Myocyte (in vitro differentiated cells): ENCODE results near the gene IGSF6. TPM values are rescaled to one million over a fixed set of nuclear protein-coding genes. Genes with fewer than 3 reads are reported as not detected.
A peak's percentile ranks its signal among the peaks of the same experiment; 100 is the strongest.
"Not testable (repeated sequence)": the region's sequence is repeated elsewhere in the genome, so short reads cannot be mapped to it uniquely, and the experiment has no call there.

Source experiments
- DNase-seq: peaks from one replicate; pipeline ENCODE4 v3.0.0-alpha.2; 2012; ENCODE audit warnings: low read depth
- polyA plus RNA-seq: library from polyadenylated mRNA; unstranded; fragments of >200 nt; gene quantifications from one replicate; pipeline ENCODE4 v1.2.1, GENCODE V29; 2012; ENCODE audit warnings: missing spikeins
- total RNA-seq: library from RNA; depleted of rRNA; stranded (reverse); fragments of >200 nt; gene quantifications from 2 replicates; pipeline ENCODE4 v1.2.3, GENCODE V29; 2014

IGSF6 gene
- not detected in 2 replicates for total RNA-seq
- polyA plus RNA-seq = 0.42 TPM

- DNase-seq = no peak
Observed at GRCh38 chr16:21652453-21652852, at the start of gene IGSF6. Gene IGSF6 (minus strand): TSS chr16:21652608. CDS start chr16:21652598, 10 bp downstream.

- no peak for DNase-seq
Observed at GRCh38 chr16:21701271-21701670, 48.9 kb upstream of the IGSF6 start.

GRCh38 chr16:21698169-21699032 lies 46.0 kb upstream of the IGSF6 start:
- no peak for DNase-seq

GRCh38 chr16:21697032-21697431 lies 44.6 kb upstream of the IGSF6 start:
- DNase-seq = no peak

- no peak for DNase-seq
Observed at GRCh38 chr16:21694609-21695008, 42.2 kb upstream of the IGSF6 start.

- DNase-seq = not testable (repeated sequence)
Observed at GRCh38 chr16:21690967-21691366, 38.6 kb upstream of the IGSF6 start.

GRCh38 chr16:21689107-21689506 lies 36.7 kb upstream of the IGSF6 start:
- DNase-seq = no peak

GRCh38 chr16:21685034-21685455 lies 32.6 kb upstream of the IGSF6 start:
- no peak for DNase-seq

- DNase-seq = peak; percentile 12
Observed at GRCh38 chr16:21684199-21684598, 31.8 kb upstream of the IGSF6 start.

GRCh38 chr16:21683184-21683583 lies 30.8 kb upstream of the IGSF6 start:
- no peak for DNase-seq

- not testable (repeated sequence) for DNase-seq
Observed at GRCh38 chr16:21680714-21681113, 28.3 kb upstream of the IGSF6 start.

- peak; percentile 68 for DNase-seq
Observed at GRCh38 chr16:21674456-21674855, 22.0 kb upstream of the IGSF6 start.

- DNase-seq = no peak
Observed at GRCh38 chr16:21673469-21673868, 21.1 kb upstream of the IGSF6 start.

- DNase-seq = no peak
Observed at GRCh38 chr16:21667575-21667974, 15.2 kb upstream of the IGSF6 start.

- DNase-seq = no peak
Observed at GRCh38 chr16:21666772-21667171, 14.4 kb upstream of the IGSF6 start.

GRCh38 chr16:21664801-21665492 lies 12.5 kb upstream of the IGSF6 start:
- DNase-seq = no peak

GRCh38 chr16:21663889-21664647 lies 11.7 kb upstream of the IGSF6 start, which contains the start of gene OTOA:
Gene OTOA (plus strand): TSS chr16:21663968. CDS start chr16:21678515, 14,547 bp downstream.
- DNase-seq = no peak

- DNase-seq = no peak
Observed at GRCh38 chr16:21659124-21659523, 6.7 kb upstream of the IGSF6 start.

GRCh38 chr16:21656795-21657768 lies 4.7 kb upstream of the IGSF6 start:
- peak; percentile 62 for DNase-seq

- DNase-seq = no peak
Observed at GRCh38 chr16:21654881-21655280, 2.5 kb upstream of the IGSF6 start.
